OCI-LY7 (cell line): ENCODE data around the gene PGAP1. TPM values are rescaled to one million over a fixed set of nuclear protein-coding genes. Genes with fewer than 3 reads are reported as not detected.

Experiments used
- BruUV-seq: library from RNA; stranded (reverse); fragments of 400-500 nt; replicated peaks from 2 replicates; lab custom pipeline; 2021; lab: Mats Ljungman, UMichigan
- CTCF ChIA-PET: fragments of 300-600 bp; sonication (Branson Sonifier 250); formaldehyde crosslinking; loops from one replicate; lab custom pipeline; 2022; ENCODE audit warnings: antibody characterized with exemption; ENCODE audit not compliant: unreplicated experiment; lab: Charles Lee
- POLR2A ChIA-PET: fragments of 300-600 bp; sonication (Branson Sonifier 250); formaldehyde crosslinking; loops from one replicate; lab custom pipeline; 2022; ENCODE audit warnings: antibody characterized with exemption; lab: Charles Lee
- DNase-seq: peaks from one replicate; pipeline ENCODE4 v3.0.0-alpha.2; 2015; ENCODE audit warnings: low spot score
- H2AFZ ChIP-seq: fragments of 200-600 bp; sonication (generic), shearing (Covaris generic); 2 replicates; pipeline ENCODE4 v1.6.1; 2014; ENCODE audit warnings: mild to moderate bottlenecking, antibody characterized with exemption, low read length, moderate library complexity
- H3K27ac ChIP-seq: fragments of 200-600 bp; sonication (generic); 2 replicates; pipeline ENCODE4 v1.5.1; 2014; ENCODE audit warnings: mixed run types, low read depth, mild to moderate bottlenecking, moderate library complexity, low read length, inconsistent platforms; ENCODE audit not compliant: poor library complexity, severe bottlenecking
- H3K36me3 ChIP-seq: fragments of 200-600 bp; sonication (generic); 2 replicates; pipeline ENCODE4 v1.6.1; 2014; ENCODE audit warnings: mild to moderate bottlenecking, antibody characterized with exemption, low read length, moderate library complexity, mixed read lengths; ENCODE audit not compliant: insufficient read depth
- H3K4me1 ChIP-seq: fragments of 200-600 bp; sonication (generic); 2 replicates; pipeline ENCODE4 v1.5.1; 2014; ENCODE audit warnings: mild to moderate bottlenecking, low read length; ENCODE audit not compliant: insufficient read depth, poor library complexity, severe bottlenecking
- H3K4me2 ChIP-seq: fragments of 200-600 bp; sonication (generic); 2 replicates; pipeline ENCODE4 v1.6.1; 2014; ENCODE audit warnings: mild to moderate bottlenecking, low read length
- H3K4me3 ChIP-seq: fragments of 200-600 bp; sonication (generic); 2 replicates; pipeline ENCODE4 v1.5.1; 2014; ENCODE audit warnings: mild to moderate bottlenecking, low read depth, low read length; ENCODE audit not compliant: poor library complexity, severe bottlenecking
- H3K79me2 ChIP-seq: fragments of 200-600 bp; sonication (generic); 2 replicates; pipeline ENCODE4 v1.6.1; 2016; ENCODE audit warnings: low read depth, mild to moderate bottlenecking, low read length, moderate library complexity, mixed read lengths; ENCODE audit not compliant: insufficient read depth
- H3K9me2 ChIP-seq: fragments of 200-600 bp; sonication (generic); 2 replicates; pipeline ENCODE4 v1.6.1; 2016; ENCODE audit warnings: mild to moderate bottlenecking, low read length, mixed read lengths; ENCODE audit not compliant: insufficient read depth
- H3K9me3 ChIP-seq: fragments of 200-600 bp; sonication (generic); 2 replicates; pipeline ENCODE4 v1.6.1; 2014; ENCODE audit warnings: mild to moderate bottlenecking, mixed run types, low read length, mixed read lengths
- H4K20me1 ChIP-seq: fragments of 200-600 bp; sonication (generic); 2 replicates; pipeline ENCODE4 v1.6.1; 2014; ENCODE audit warnings: mild to moderate bottlenecking, antibody characterized with exemption, low read length, moderate library complexity, mixed read lengths; ENCODE audit not compliant: insufficient read depth
- CTCF ChIP-seq: fragments of 200-600 bp; sonication (generic); conservative IDR thresholded peaks from 2 replicates; pipeline ENCODE4 v1.5.1; 2014; ENCODE audit warnings: mild to moderate bottlenecking, antibody characterized with exemption, low read length, moderate library complexity, mixed read lengths
- EZH2phosphoT487 ChIP-seq: fragments of 200-600 bp; sonication (generic); IDR thresholded peaks from 2 replicates; pipeline ENCODE4 v1.6.1; 2018; ENCODE audit warnings: low read depth, borderline replicate concordance, mild to moderate bottlenecking, mixed run types, antibody characterized with exemption, low read length, moderate library complexity, mixed read lengths
- intact Hi-C: fragments of 100-400 bp; cut with micrococcal nuclease; formaldehyde crosslinking; loops from one replicate; pipeline ENCODE4 v1.10.0; 2022; ENCODE audit not compliant: unreplicated experiment
- total RNA-seq, 2 experiments: library from RNA; depleted of rRNA in 1 of 2; stranded (reverse); fragments of >200 nt in 1 of 2; shearing (Covaris generic) in 1 of 2; gene quantifications; 2 replicates each; pipeline ENCODE4 v1.2.3, GENCODE V29; 2014 to 2022

The PGAP1 gene
- total RNA-seq, 2 experiments from 2014 or later: 0.54 to 1.9 TPM

- ChIA-PET CTCF (no interaction called here), POLR2A (interaction anchor here (0.6 kb wide), 3 partner anchors 30 to 95 kb away, joined by 3 to 5 read pairs (median 3); no protein-coding TSS in a partner anchor)
- H3K4me3 ChIP-seq: no peak overlapping the region
- H3K9me2 ChIP-seq: no peaks in the 10 kb centered on the region
- no peak for DNase-seq
- no peak for TF ChIP-seq CTCF
- TF ChIP-seq EZH2phosphoT487: no peak
- H2AFZ ChIP-seq: no peak overlapping the region
- H3K27ac ChIP-seq: no peak overlapping the region
- no TSS peak for BruUV-seq
- H3K36me3 ChIP-seq: no peaks in the 10 kb centered on the region
- H3K4me2 ChIP-seq: no peak overlapping the region
- H4K20me1 ChIP-seq: no peaks in the 10 kb centered on the region
- H3K79me2 ChIP-seq: no peaks in the 10 kb centered on the region
- intact Hi-C loops: no loop called here
- no peaks in the 10 kb centered on the region for H3K9me3 ChIP-seq
- H3K4me1 ChIP-seq: no peaks in the 10 kb centered on the region
Observed at GRCh38 chr2:196902828-196903227, 23.7 kb downstream of the PGAP1 start.

GRCh38 chr2:196900843-196901242 lies 25.7 kb downstream of the PGAP1 start:
- no peak overlapping the region for H3K27ac ChIP-seq
- H3K36me3 ChIP-seq: no peaks in the 10 kb centered on the region
- TF ChIP-seq EZH2phosphoT487 (no peak), CTCF (no peak)
- intact Hi-C loops: no loop called here
- H3K9me3 ChIP-seq: no peaks in the 10 kb centered on the region
- ChIA-PET POLR2A (interaction anchor here (0.6 to 1.6 kb wide), 5 partner anchors 10 to 48 kb away, joined by 3 to 8 read pairs (median 6); no protein-coding TSS in a partner anchor), CTCF (no interaction called here)
- no peak overlapping the region for H3K4me3 ChIP-seq
- no peak overlapping the region for H3K4me2 ChIP-seq
- no peaks in the 10 kb centered on the region for H4K20me1 ChIP-seq
- no peaks in the 10 kb centered on the region for H3K4me1 ChIP-seq
- no peaks in the 10 kb centered on the region for H3K79me2 ChIP-seq
- DNase-seq: no peak
- no TSS peak for BruUV-seq
- H2AFZ ChIP-seq: no peak overlapping the region
- no peaks in the 10 kb centered on the region for H3K9me2 ChIP-seq

DNA sequence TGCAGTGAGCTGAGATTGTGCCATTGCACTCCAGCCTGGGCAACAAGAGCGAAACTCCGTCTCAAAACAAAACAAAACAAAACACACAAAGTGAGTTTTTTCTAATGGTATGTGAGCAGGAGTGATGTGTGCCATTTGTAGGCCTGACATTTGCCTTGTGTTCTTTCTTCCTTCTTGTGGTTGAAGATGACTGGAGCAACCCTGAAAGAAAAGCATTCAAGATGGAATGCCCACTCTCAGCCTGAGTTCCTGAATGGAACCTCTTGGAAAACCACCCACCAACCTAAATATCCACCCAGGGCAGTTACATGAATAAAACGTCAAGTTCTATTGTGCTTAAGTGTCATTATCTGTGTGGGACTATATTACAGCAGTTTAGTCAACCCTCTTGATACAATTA lies 26.5 kb downstream of the PGAP1 start:
- H3K4me3 ChIP-seq: no peak overlapping the region
- no peak overlapping the region for H2AFZ ChIP-seq
- CTCF ChIA-PET: no interaction called here
- no TSS peak for BruUV-seq
- no peak for DNase-seq
- no peak overlapping the region for H3K27ac ChIP-seq
- H4K20me1 ChIP-seq: no peaks in the 10 kb centered on the region
- no peaks in the 10 kb centered on the region for H3K79me2 ChIP-seq
- POLR2A ChIA-PET: interaction anchor here (0.6 to 1.2 kb wide), 3 partner anchors 14 to 47 kb away, joined by 5 to 7 read pairs (median 6); no protein-coding TSS in a partner anchor
- H3K9me3 ChIP-seq: no peaks in the 10 kb centered on the region
- no peaks in the 10 kb centered on the region for H3K36me3 ChIP-seq
- H3K4me2 ChIP-seq: no peak overlapping the region
- H3K9me2 ChIP-seq: no peaks in the 10 kb centered on the region
- no peak for TF ChIP-seq CTCF
- no peak for TF ChIP-seq EZH2phosphoT487
- H3K4me1 ChIP-seq: no peaks in the 10 kb centered on the region
- intact Hi-C loops: no loop called here
